ENCODE results near the gene MKKS.

MKKS gene

GRCh38 chr20:10469056-10469455 is 35.0 kb upstream of the MKKS start:
- peaks cover 78% of the 10 kb centered on the region for H3K4me1 ChIP-seq (ENCODE audit: insufficient read depth, low read length)
- H3K27me3 ChIP-seq (ENCODE audit: insufficient read depth, low read length) = no peaks in the 10 kb centered on the region
- no peaks in the 10 kb centered on the region for H3K36me3 ChIP-seq (ENCODE audit: insufficient read depth, low read length)
- H3K27ac ChIP-seq (ENCODE audit: low read depth, low read length) = peak overlapping the region; percentile 9; the same call in 1 of the 2 replicates
- peak overlapping the region; percentile 7; the same call in 1 of the 2 replicates for H3K9ac ChIP-seq (ENCODE audit: low read depth, low read length)
- WGBS = 87% methylated on average over 2 of the region's 2 CpGs
- H3K4me3 ChIP-seq (ENCODE audit: low read length) = no peak overlapping the region
- H3K9me3 ChIP-seq (ENCODE audit: insufficient read depth, low read depth, low read length) = no peaks in the 10 kb centered on the region

GRCh38 chr20:10468340-10468845 is 34.4 kb upstream of the MKKS start:
- Histone ChIP-seq H3K27me3 (ENCODE audit: insufficient read depth, low read length) (no peaks in the 10 kb centered on the region), H3K36me3 (ENCODE audit: insufficient read depth, low read length) (no peaks in the 10 kb centered on the region; the same call in 1 of the 2 replicates), H3K4me1 (ENCODE audit: insufficient read depth, low read length) (peaks cover 77% of the 10 kb centered on the region), H3K9me3 (ENCODE audit: insufficient read depth, low read depth, low read length) (peaks cover 4% of the 10 kb centered on the region; the same call in 1 of the 2 replicates), H3K9ac (ENCODE audit: low read depth, low read length) (peak overlapping the region; percentile 7; the same call in 1 of the 2 replicates), H3K4me3 (ENCODE audit: low read length) (no peak overlapping the region), H3K27ac (ENCODE audit: low read depth, low read length) (peak overlapping the region; percentile 89; the same call in 1 of the 2 replicates)
- 30% methylated on average over 2 of the region's 2 CpGs for WGBS

GRCh38 chr20:10467681-10468339 is 33.8 kb upstream of the MKKS start:
- H3K27me3 ChIP-seq (ENCODE audit: insufficient read depth, low read length) = no peaks in the 10 kb centered on the region
- peaks cover 71% of the 10 kb centered on the region for H3K4me1 ChIP-seq (ENCODE audit: insufficient read depth, low read length)
- H3K36me3 ChIP-seq (ENCODE audit: insufficient read depth, low read length) = no peaks in the 10 kb centered on the region; the same call in 1 of the 2 replicates
- H3K4me3 ChIP-seq (ENCODE audit: low read length) = no peak overlapping the region
- H3K9ac ChIP-seq (ENCODE audit: low read depth, low read length) = peak overlapping the region; percentile 66; the same call in 1 of the 2 replicates
- peaks cover 6% of the 10 kb centered on the region; the same call in 1 of the 2 replicates for H3K9me3 ChIP-seq (ENCODE audit: insufficient read depth, low read depth, low read length)
- WGBS = 22% methylated on average over 2 of the region's 3 CpGs
- peak overlapping the region; percentile 89 for H3K27ac ChIP-seq (ENCODE audit: low read depth, low read length)

DNA sequence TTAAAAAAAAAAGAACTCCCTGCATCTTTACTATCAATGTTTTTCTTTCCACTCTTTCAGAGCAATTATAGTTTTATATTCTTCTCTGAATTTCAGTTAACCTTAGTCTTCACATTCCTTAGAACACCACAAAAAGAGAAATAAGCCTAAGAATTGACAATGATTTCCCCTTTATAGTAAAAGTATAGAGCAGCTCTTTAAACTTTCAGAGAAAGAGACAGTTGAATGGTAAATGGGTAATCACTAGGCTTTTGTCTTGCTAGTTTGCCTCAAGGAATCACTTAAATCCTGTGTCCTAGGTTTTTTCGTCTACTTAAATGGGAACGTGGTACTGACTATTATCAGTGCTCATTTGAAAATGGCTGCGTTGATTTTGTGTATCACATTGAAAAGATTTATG is 32.8 kb upstream of the MKKS start:
- 0% methylated on average over 2 of the region's 3 CpGs for WGBS
- H3K4me3 ChIP-seq (ENCODE audit: low read length) = peak overlapping the region; percentile 10
- peak overlapping the region; percentile 89 for H3K27ac ChIP-seq (ENCODE audit: low read depth, low read length)
- H3K36me3 ChIP-seq (ENCODE audit: insufficient read depth, low read length) = no peaks in the 10 kb centered on the region; the same call in 1 of the 2 replicates
- H3K9me3 ChIP-seq (ENCODE audit: insufficient read depth, low read depth, low read length) = peaks cover 6% of the 10 kb centered on the region; the same call in 1 of the 2 replicates
- peaks cover 66% of the 10 kb centered on the region for H3K4me1 ChIP-seq (ENCODE audit: insufficient read depth, low read length)
- no peaks in the 10 kb centered on the region for H3K27me3 ChIP-seq (ENCODE audit: insufficient read depth, low read length)
- peak overlapping the region; percentile 66; the same call in 1 of the 2 replicates for H3K9ac ChIP-seq (ENCODE audit: low read depth, low read length)

DNA sequence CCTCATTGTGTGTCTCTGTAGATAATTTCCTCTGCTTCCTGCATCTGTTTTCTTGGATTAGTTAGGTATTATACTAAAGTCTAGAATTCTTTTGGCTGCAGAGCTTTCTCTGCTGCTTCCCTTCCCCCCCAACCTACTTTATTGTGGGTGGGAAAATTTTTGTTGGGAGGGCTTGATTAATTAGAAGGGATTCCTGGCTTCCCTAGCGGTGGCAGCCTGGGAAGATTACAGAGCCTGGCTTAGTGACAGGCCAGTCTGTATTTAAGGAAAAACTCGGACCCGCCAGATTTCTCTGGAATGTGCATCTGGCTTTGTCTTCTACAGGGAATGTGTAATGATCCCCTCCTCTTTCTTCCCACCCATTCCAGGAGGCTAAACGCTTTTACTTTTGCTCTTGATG is 32.3 kb upstream of the MKKS start:
- peaks cover 6% of the 10 kb centered on the region; the same call in 1 of the 2 replicates for H3K9me3 ChIP-seq (ENCODE audit: insufficient read depth, low read depth, low read length)
- peaks cover 60% of the 10 kb centered on the region for H3K4me1 ChIP-seq (ENCODE audit: insufficient read depth, low read length)
- H3K9ac ChIP-seq (ENCODE audit: low read depth, low read length) = peak overlapping the region; percentile 66
- no peaks in the 10 kb centered on the region for H3K27me3 ChIP-seq (ENCODE audit: insufficient read depth, low read length)
- H3K27ac ChIP-seq (ENCODE audit: low read depth, low read length) = peak overlapping the region; percentile 89
- H3K36me3 ChIP-seq (ENCODE audit: insufficient read depth, low read length) = no peaks in the 10 kb centered on the region; the same call in 1 of the 2 replicates
- WGBS = 3% methylated on average over 4 of the region's 4 CpGs
- H3K4me3 ChIP-seq (ENCODE audit: low read length) = peak overlapping the region; percentile 10

- H3K36me3 ChIP-seq (ENCODE audit: insufficient read depth, low read length) = no peaks in the 10 kb centered on the region; the same call in 1 of the 2 replicates
- peak overlapping the region; percentile 21; the same call in 1 of the 2 replicates for H3K9ac ChIP-seq (ENCODE audit: low read depth, low read length)
- H3K27ac ChIP-seq (ENCODE audit: low read depth, low read length) = peak overlapping the region; percentile 73
- H3K4me1 ChIP-seq (ENCODE audit: insufficient read depth, low read length) = peaks cover 57% of the 10 kb centered on the region
- H3K4me3 ChIP-seq (ENCODE audit: low read length) = no peak overlapping the region
- no peaks in the 10 kb centered on the region for H3K27me3 ChIP-seq (ENCODE audit: insufficient read depth, low read length)
- peaks cover 6% of the 10 kb centered on the region; the same call in 1 of the 2 replicates for H3K9me3 ChIP-seq (ENCODE audit: insufficient read depth, low read depth, low read length)
- 97% methylated on average over 2 of the region's 3 CpGs for WGBS
Observed at GRCh38 chr20:10465135-10465534, 31.1 kb upstream of the MKKS start.

GRCh38 chr20:10463622-10464021 is 29.6 kb upstream of the MKKS start:
- H3K9me3 ChIP-seq (ENCODE audit: insufficient read depth, low read depth, low read length) = peaks cover 6% of the 10 kb centered on the region; the same call in 1 of the 2 replicates
- no peak overlapping the region for H3K4me3 ChIP-seq (ENCODE audit: low read length)
- WGBS = 89% methylated on average over 2 of the region's 2 CpGs
- H3K27me3 ChIP-seq (ENCODE audit: insufficient read depth, low read length) = no peaks in the 10 kb centered on the region
- peaks cover 43% of the 10 kb centered on the region for H3K4me1 ChIP-seq (ENCODE audit: insufficient read depth, low read length)
- no peak overlapping the region for H3K9ac ChIP-seq (ENCODE audit: low read depth, low read length)
- H3K36me3 ChIP-seq (ENCODE audit: insufficient read depth, low read length) = no peaks in the 10 kb centered on the region; the same call in 1 of the 2 replicates
- no peak overlapping the region for H3K27ac ChIP-seq (ENCODE audit: low read depth, low read length)

DNA sequence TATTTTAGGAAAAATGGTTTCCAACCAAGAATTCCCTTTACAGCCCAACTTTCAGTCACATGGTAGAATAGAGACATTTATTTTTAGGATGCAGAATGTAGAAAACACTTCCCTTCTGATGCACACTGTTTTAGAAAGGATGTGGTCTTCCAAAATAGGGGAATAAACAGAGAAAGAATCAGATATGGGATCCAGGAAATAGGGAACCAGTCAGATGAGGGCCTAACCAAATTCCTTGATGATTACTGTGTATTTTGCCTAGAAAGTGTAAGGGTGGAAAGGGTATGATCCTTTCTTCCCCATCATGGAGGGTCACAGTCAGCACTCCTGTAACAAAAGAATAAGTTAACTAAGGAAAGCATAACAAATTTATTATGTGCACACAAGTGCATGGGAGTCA is 28.5 kb upstream of the MKKS start:
- Histone ChIP-seq H3K9ac (ENCODE audit: low read depth, low read length) (no peak overlapping the region), H3K27ac (ENCODE audit: low read depth, low read length) (no peak overlapping the region), H3K4me1 (ENCODE audit: insufficient read depth, low read length) (peaks cover 32% of the 10 kb centered on the region), H3K27me3 (ENCODE audit: insufficient read depth, low read length) (no peaks in the 10 kb centered on the region), H3K4me3 (ENCODE audit: low read length) (no peak overlapping the region), H3K36me3 (ENCODE audit: insufficient read depth, low read length) (no peaks in the 10 kb centered on the region; the same call in 1 of the 2 replicates), H3K9me3 (ENCODE audit: insufficient read depth, low read depth, low read length) (peaks cover 6% of the 10 kb centered on the region; the same call in 1 of the 2 replicates)

GRCh38 chr20:10461495-10461894 is 27.5 kb upstream of the MKKS start:
- Histone ChIP-seq H3K4me1 (ENCODE audit: insufficient read depth, low read length) (peaks cover 22% of the 10 kb centered on the region), H3K9ac (ENCODE audit: low read depth, low read length) (no peak overlapping the region), H3K9me3 (ENCODE audit: insufficient read depth, low read depth, low read length) (peaks cover 6% of the 10 kb centered on the region; the same call in 1 of the 2 replicates), H3K27ac (ENCODE audit: low read depth, low read length) (no peak overlapping the region), H3K27me3 (ENCODE audit: insufficient read depth, low read length) (no peaks in the 10 kb centered on the region), H3K4me3 (ENCODE audit: low read length) (no peak overlapping the region), H3K36me3 (ENCODE audit: insufficient read depth, low read length) (no peaks in the 10 kb centered on the region; the same call in 1 of the 2 replicates)
- WGBS = 91% methylated on average over 2 of the region's 2 CpGs

- Histone ChIP-seq H3K9ac (ENCODE audit: low read depth, low read length) (no peak overlapping the region), H3K27ac (ENCODE audit: low read depth, low read length) (no peak overlapping the region), H3K4me3 (ENCODE audit: low read length) (no peak overlapping the region), H3K27me3 (ENCODE audit: insufficient read depth, low read length) (no peaks in the 10 kb centered on the region), H3K9me3 (ENCODE audit: insufficient read depth, low read depth, low read length) (no peaks in the 10 kb centered on the region), H3K36me3 (ENCODE audit: insufficient read depth, low read length) (no peaks in the 10 kb centered on the region), H3K4me1 (ENCODE audit: insufficient read depth, low read length) (peaks cover 9% of the 10 kb centered on the region; the same call in 1 of the 2 replicates)
Observed at GRCh38 chr20:10454151-10454750, 20.2 kb upstream of the MKKS start.

- Histone ChIP-seq H3K27ac (ENCODE audit: low read depth, low read length) (no peak overlapping the region), H3K36me3 (ENCODE audit: insufficient read depth, low read length) (no peaks in the 10 kb centered on the region), H3K27me3 (ENCODE audit: insufficient read depth, low read length) (no peaks in the 10 kb centered on the region), H3K9ac (ENCODE audit: low read depth, low read length) (no peak overlapping the region), H3K4me1 (ENCODE audit: insufficient read depth, low read length) (peaks cover 16% of the 10 kb centered on the region), H3K9me3 (ENCODE audit: insufficient read depth, low read depth, low read length) (no peaks in the 10 kb centered on the region), H3K4me3 (ENCODE audit: low read length) (no peak overlapping the region)
- WGBS = 90% methylated on average over 3 of the region's 5 CpGs
Observed at GRCh38 chr20:10453241-10453640, 19.2 kb upstream of the MKKS start.

Measured in HUES64 (cell line).